Endodermal cell (in vitro differentiated cells): ENCODE data around the gene IL21R. TPM values are rescaled to one million over a fixed set of nuclear protein-coding genes. Genes with fewer than 3 reads are reported as not detected.
A peak's percentile ranks its signal among the peaks of the same experiment; 100 is the strongest.

ENCODE experiments used
- DNase-seq: peaks from one replicate; pipeline ENCODE4 v3.0.0-alpha.2; 2017
- H3K27ac ChIP-seq: 2 replicates; pipeline ENCODE4 v1.5.1; 2013; ENCODE audit warnings: mild to moderate bottlenecking, low read depth, low read length, moderate library complexity
- H3K27me3 ChIP-seq: 2 replicates; pipeline ENCODE4 v1.6.1; 2013; ENCODE audit warnings: mild to moderate bottlenecking, low read length, moderate library complexity; ENCODE audit not compliant: insufficient read depth, control insufficient read depth, poor library complexity, severe bottlenecking
- H3K36me3 ChIP-seq: 2 replicates; pipeline ENCODE4 v1.7.0; 2013; ENCODE audit warnings: mild to moderate bottlenecking, low read length, moderate library complexity; ENCODE audit not compliant: control insufficient read depth, insufficient read depth
- H3K4me1 ChIP-seq: one replicate; pipeline ENCODE4 v1.7.0; 2013; ENCODE audit warnings: low read length; ENCODE audit not compliant: control insufficient read depth, insufficient read depth
- H3K4me3 ChIP-seq: 2 replicates; pipeline ENCODE4 v1.5.1; 2013; ENCODE audit warnings: mild to moderate bottlenecking, low read length, moderate library complexity
- H3K9ac ChIP-seq: 2 replicates; pipeline ENCODE4 v1.6.1; 2013; ENCODE audit warnings: mild to moderate bottlenecking, low read length, moderate library complexity; ENCODE audit not compliant: poor library complexity, severe bottlenecking; ENCODE audit errors: extremely low read depth
- H3K9me3 ChIP-seq: 2 replicates; pipeline ENCODE4 v1.6.1; 2013; ENCODE audit warnings: mild to moderate bottlenecking, low read length, moderate library complexity; ENCODE audit not compliant: control insufficient read depth
- H3K27ac Mint-ChIP-seq: 2 replicates; pipeline ENCODE4 v1.8.0; 2020; ENCODE audit warnings: mixed read lengths
- H3K27me3 Mint-ChIP-seq: 2 replicates; pipeline ENCODE4 v1.8.0; 2021; ENCODE audit warnings: mild to moderate bottlenecking, mixed read lengths; ENCODE audit not compliant: insufficient read depth
- H3K36me3 Mint-ChIP-seq: 2 replicates; pipeline ENCODE4 v1.8.0; 2020; ENCODE audit warnings: low read depth, mixed read lengths
- H3K4me1 Mint-ChIP-seq: 2 replicates; pipeline ENCODE4 v1.8.0; 2020; ENCODE audit warnings: mixed read lengths
- H3K4me3 Mint-ChIP-seq: 2 replicates; pipeline ENCODE4 v1.8.0; 2020; ENCODE audit warnings: mild to moderate bottlenecking, moderate library complexity, mixed read lengths
- H3K9me3 Mint-ChIP-seq: 2 replicates; pipeline ENCODE4 v1.8.0; 2020; ENCODE audit warnings: mild to moderate bottlenecking, mixed read lengths
- CTCF ChIP-seq: fragments of 200-600 bp; sonication (generic); conservative IDR thresholded peaks from 2 replicates; pipeline ENCODE4 v1.5.0; 2021; ENCODE audit warnings: antibody characterized with exemption, mild to moderate bottlenecking
- WGBS, 2 experiments: methylation state at CpG; one replicate each; pipeline versions ENCODE4 v1.1.5 to v1.1.7; 2013; ENCODE audit warnings: missing lambda C conversion rate in 2 of 2, mixed read lengths in 1 of 2; ENCODE audit not compliant: insufficient coverage in 1 of 2, insufficient read length in 1 of 2; 5-methylcytosine and 5-hydroxymethylcytosine counted together
- total RNA-seq, 2 donors: library from RNA; stranded (reverse); fragmentation: NEBNext Ultra II Directional in 1 of 2; extraction: Animal tissue kit (Norgen Biotek cat#: 25700) in 1 of 2; gene quantifications; 2 replicates in 1 of 2; 3 replicates in 1 of 2; pipeline ENCODE4 v1.2.1, GENCODE V29; 2021

IL21R gene
- total RNA-seq, 2 donors from 2014 or later, result 0.18 TPM; not detected in 1

GRCh38 chr16:27378871-27379481 lies 23.0 kb upstream of the IL21R start:
- Mint-ChIP-seq H3K27me3 (peaks cover under 1% of the 10 kb centered on the region), H3K4me1 (no peaks in the 10 kb centered on the region), H3K27ac (no peak overlapping the region), H3K4me3 (no peak overlapping the region), H3K36me3 (no peaks in the 10 kb centered on the region), H3K9me3 (peaks cover 3% of the 10 kb centered on the region)
- no peak for TF ChIP-seq CTCF
- no peak overlapping the region for H3K27ac ChIP-seq
- no peaks in the 10 kb centered on the region for H3K9me3 ChIP-seq
- 89 to 93% methylated on average over 4 to 11 of the region's 11 CpGs for WGBS, 2 experiments
- no peak overlapping the region for H3K9ac ChIP-seq
- H3K4me1 ChIP-seq, result no peaks in the 10 kb centered on the region
- DNase-seq, result peak; percentile 39
- H3K4me3 ChIP-seq, result no peak overlapping the region
- no peaks in the 10 kb centered on the region for H3K36me3 ChIP-seq
- no peaks in the 10 kb centered on the region for H3K27me3 ChIP-seq

- H3K27ac Mint-ChIP-seq, result no peak overlapping the region
- H3K4me3 ChIP-seq, result no peak overlapping the region
- H3K27ac ChIP-seq, result no peak overlapping the region
- no peaks in the 10 kb centered on the region for H3K4me1 ChIP-seq
- no peak for TF ChIP-seq CTCF
- H3K9me3 ChIP-seq, result no peaks in the 10 kb centered on the region
- 89 to 97% methylated on average over 9 of the region's 9 CpGs for WGBS, 2 experiments
- no peaks in the 10 kb centered on the region for H3K4me1 Mint-ChIP-seq
- H3K4me3 Mint-ChIP-seq, result no peak overlapping the region
- no peaks in the 10 kb centered on the region for H3K36me3 ChIP-seq
- H3K36me3 Mint-ChIP-seq, result no peaks in the 10 kb centered on the region
- H3K27me3 Mint-ChIP-seq, result peaks cover 5% of the 10 kb centered on the region
- no peak for DNase-seq
- H3K27me3 ChIP-seq, result no peaks in the 10 kb centered on the region
- H3K9me3 Mint-ChIP-seq, result peaks cover 11% of the 10 kb centered on the region
- no peak overlapping the region for H3K9ac ChIP-seq
Observed at GRCh38 chr16:27379919-27380318, 22.1 kb upstream of the IL21R start.

- H3K36me3 ChIP-seq, result no peaks in the 10 kb centered on the region
Observed at GRCh38 chr16:27381236-27381635, 20.7 kb upstream of the IL21R start.

More at GRCh38 chr16:27381236-27381635, 20.7 kb upstream of the IL21R start:
- Mint-ChIP-seq H3K4me3 (no peak overlapping the region), H3K27ac (no peak overlapping the region), H3K36me3 (no peaks in the 10 kb centered on the region), H3K9me3 (peaks cover 11% of the 10 kb centered on the region), H3K27me3 (peaks cover 5% of the 10 kb centered on the region), H3K4me1 (no peaks in the 10 kb centered on the region)
- H3K4me3 ChIP-seq, result no peak overlapping the region
- H3K4me1 ChIP-seq, result no peaks in the 10 kb centered on the region
- no peaks in the 10 kb centered on the region for H3K27me3 ChIP-seq
- H3K27ac ChIP-seq, result no peak overlapping the region
- TF ChIP-seq CTCF, result no peak
- DNase-seq, result peak; percentile 9
- H3K9ac ChIP-seq, result no peak overlapping the region
- H3K9me3 ChIP-seq, result no peaks in the 10 kb centered on the region
